ENCODE data around the gene PPIG. TPM values are rescaled to one million over a fixed set of nuclear protein-coding genes. Genes with fewer than 3 reads are reported as not detected.
A peak's percentile ranks its signal among the peaks of the same experiment; 100 is the strongest.

PPIG gene
- total and polyA plus RNA-seq, 7 experiments from 2014 or later, result 50.6 to 104 (median 73.7) TPM

DNA sequence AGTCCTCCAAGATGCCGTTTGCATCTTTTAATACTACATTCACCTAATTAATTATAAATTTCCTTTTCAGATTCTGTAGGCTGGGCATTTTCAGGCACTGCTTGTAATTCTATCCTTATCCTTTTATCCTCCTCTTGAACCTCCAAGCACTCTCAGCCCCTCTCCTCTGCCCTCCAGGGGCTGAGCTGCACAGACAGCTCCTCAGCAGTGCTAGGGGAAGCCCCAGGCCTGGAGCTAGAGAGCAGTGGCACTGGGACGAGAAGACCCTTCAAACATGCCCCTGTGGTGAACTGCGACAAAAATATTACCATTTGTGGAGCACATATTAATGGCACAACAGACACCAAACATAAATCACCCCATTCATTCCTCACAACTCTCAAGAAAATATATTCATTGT is 77.1 kb downstream of the PPIG start:
- peaks cover 0 to 2% (median 0%) of the 10 kb centered on the region in 11 donors for H3K9me3 Mint-ChIP-seq
- no peak for ATAC-seq
- Histone ChIP-seq H3K36me3 (ENCODE audit: control insufficient read depth in 2 of 3, insufficient read depth in 3 of 3, low read length in 3 of 3) (no peaks in the 10 kb centered on the region), H3K9me3 (ENCODE audit: control insufficient read depth in 2 of 3, low read length in 3 of 3) (no peaks in the 10 kb centered on the region), H3K27ac (ENCODE audit: low read depth, low read length) (no peak overlapping the region), H3K27me3 (ENCODE audit: control insufficient read depth in 2 of 2, insufficient read depth in 2 of 2, low read length in 2 of 2) (no peaks in the 10 kb centered on the region), H3K4me1 (ENCODE audit: control insufficient read depth in 2 of 2, insufficient read depth in 2 of 2, low read length in 2 of 2) (peaks cover 0 to 2% of the 10 kb centered on the region in 2 donors), H3K4me3 (ENCODE audit: low read length) (no peak overlapping the region)
- H3K27ac Mint-ChIP-seq, result no peak overlapping the region
- ChIA-PET POLR2A (no interaction called here), CTCF (interaction anchor here (0.6 kb wide), 2 partner anchors 9 to 709 kb away, joined by 3 to 4 read pairs; no protein-coding TSS in a partner anchor)
- H3K4me3 Mint-ChIP-seq, result no peak overlapping the region
- DNase-seq, result no peak
- H3K4me1 Mint-ChIP-seq, result peaks cover 0 to 3% (median 0%) of the 10 kb centered on the region in 7 donors
- no peaks in the 10 kb centered on the region for H3K36me3 Mint-ChIP-seq
- H3K27me3 Mint-ChIP-seq, result peaks cover 0 to 22% (median 7%) of the 10 kb centered on the region in 5 donors
- intact Hi-C loops (cut with micrococcal nuclease), result no loop called here

- no peak overlapping the region for H3K4me3 ChIP-seq (ENCODE audit: low read length)
- no peak for DNase-seq
- Mint-ChIP-seq H3K9me3 (peaks cover 0 to 2% (median 0%) of the 10 kb centered on the region in 11 donors), H3K4me3 (no peak overlapping the region), H3K27me3 (peaks cover 0 to 19% (median 7%) of the 10 kb centered on the region in 5 donors), H3K27ac (no peak overlapping the region), H3K4me1 (peaks cover 0 to 3% (median 0%) of the 10 kb centered on the region in 7 donors), H3K36me3 (no peaks in the 10 kb centered on the region)
- H3K27ac ChIP-seq (ENCODE audit: low read depth, low read length), result no peak overlapping the region
- H3K4me1 ChIP-seq (ENCODE audit: control insufficient read depth in 2 of 2, insufficient read depth in 2 of 2, low read length in 2 of 2), result peaks cover 0 to 2% of the 10 kb centered on the region in 2 donors
- H3K27me3 ChIP-seq (ENCODE audit: control insufficient read depth in 2 of 2, insufficient read depth in 2 of 2, low read length in 2 of 2), result no peaks in the 10 kb centered on the region
- ATAC-seq, result no peak
- intact Hi-C loops (cut with micrococcal nuclease), result no loop called here
- ChIA-PET POLR2A (no interaction called here), CTCF (no interaction called here)
- no peaks in the 10 kb centered on the region for H3K36me3 ChIP-seq (ENCODE audit: control insufficient read depth in 2 of 3, insufficient read depth in 3 of 3, low read length in 3 of 3)
- H3K9me3 ChIP-seq (ENCODE audit: control insufficient read depth in 2 of 3, low read length in 3 of 3), result no peaks in the 10 kb centered on the region
Measured at GRCh38 chr2:169662744-169663143, 78.6 kb downstream of the PPIG start.

- peaks cover 0 to 2% (median 0%) of the 10 kb centered on the region in 11 donors for H3K9me3 Mint-ChIP-seq
- no peaks in the 10 kb centered on the region for H3K36me3 Mint-ChIP-seq
- H3K4me3 Mint-ChIP-seq, result no peak overlapping the region
- no peaks in the 10 kb centered on the region for H3K27me3 ChIP-seq (ENCODE audit: control insufficient read depth in 2 of 2, insufficient read depth in 2 of 2, low read length in 2 of 2)
- H3K4me3 ChIP-seq (ENCODE audit: low read length), result no peak overlapping the region
- CTCF ChIA-PET, result no interaction called here
- DNase-seq (no peak), ATAC-seq (no peak)
- H3K36me3 ChIP-seq (ENCODE audit: control insufficient read depth in 2 of 3, insufficient read depth in 3 of 3, low read length in 3 of 3), result no peaks in the 10 kb centered on the region
- intact Hi-C loops (cut with micrococcal nuclease), result no loop called here
- H3K4me1 ChIP-seq (ENCODE audit: control insufficient read depth in 2 of 2, insufficient read depth in 2 of 2, low read length in 2 of 2), result peaks cover 0 to 2% of the 10 kb centered on the region in 2 donors
- no peak overlapping the region for H3K27ac Mint-ChIP-seq
- H3K27me3 Mint-ChIP-seq, result peaks cover 0 to 19% (median 7%) of the 10 kb centered on the region in 5 donors
- H3K9me3 ChIP-seq (ENCODE audit: control insufficient read depth in 2 of 3, low read length in 3 of 3), result no peaks in the 10 kb centered on the region
- H3K27ac ChIP-seq (ENCODE audit: low read depth, low read length), result no peak overlapping the region
- H3K4me1 Mint-ChIP-seq, result peaks cover 0 to 3% (median 0%) of the 10 kb centered on the region in 7 donors
- POLR2A ChIA-PET, result no interaction called here
Measured at GRCh38 chr2:169663247-169663646, 79.1 kb downstream of the PPIG start.

GRCh38 chr2:169664600-169664977 is 80.4 kb downstream of the PPIG start:
- ATAC-seq, result no peak
- no peak overlapping the region for H3K4me3 Mint-ChIP-seq
- Histone ChIP-seq H3K9me3 (ENCODE audit: control insufficient read depth in 2 of 3, low read length in 3 of 3) (no peaks in the 10 kb centered on the region), H3K4me1 (ENCODE audit: control insufficient read depth in 2 of 2, insufficient read depth in 2 of 2, low read length in 2 of 2) (peaks cover 0 to 2% of the 10 kb centered on the region in 2 donors), H3K36me3 (ENCODE audit: control insufficient read depth in 2 of 3, insufficient read depth in 3 of 3, low read length in 3 of 3) (no peaks in the 10 kb centered on the region), H3K27me3 (ENCODE audit: control insufficient read depth in 2 of 2, insufficient read depth in 2 of 2, low read length in 2 of 2) (no peaks in the 10 kb centered on the region), H3K27ac (ENCODE audit: low read depth, low read length) (no peak overlapping the region), H3K4me3 (ENCODE audit: low read length) (no peak overlapping the region)
- H3K4me1 Mint-ChIP-seq, result no peaks in the 10 kb centered on the region
- no peaks in the 10 kb centered on the region for H3K36me3 Mint-ChIP-seq
- no peak for DNase-seq
- peaks cover 0 to 17% (median 7%) of the 10 kb centered on the region in 5 donors for H3K27me3 Mint-ChIP-seq
- peaks cover 0 to 3% (median 0%) of the 10 kb centered on the region in 11 donors for H3K9me3 Mint-ChIP-seq
- peak overlapping the region in 1 of 9 donors; percentile 33 for H3K27ac Mint-ChIP-seq
- intact Hi-C loops (cut with micrococcal nuclease), result no loop called here
- ChIA-PET POLR2A (no interaction called here), CTCF (no interaction called here)

- Mint-ChIP-seq H3K4me1 (no peaks in the 10 kb centered on the region), H3K36me3 (no peaks in the 10 kb centered on the region), H3K4me3 (no peak overlapping the region), H3K27me3 (peaks cover 0 to 17% (median 7%) of the 10 kb centered on the region in 5 donors), H3K27ac (peak overlapping the region in 1 of 9 donors; percentile 33), H3K9me3 (peaks cover 0 to 2% (median 0%) of the 10 kb centered on the region in 11 donors)
- Histone ChIP-seq H3K4me1 (ENCODE audit: control insufficient read depth in 2 of 2, insufficient read depth in 2 of 2, low read length in 2 of 2) (peaks cover 0 to 2% of the 10 kb centered on the region in 2 donors), H3K27me3 (ENCODE audit: control insufficient read depth in 2 of 2, insufficient read depth in 2 of 2, low read length in 2 of 2) (no peaks in the 10 kb centered on the region), H3K9me3 (ENCODE audit: control insufficient read depth in 2 of 3, low read length in 3 of 3) (no peaks in the 10 kb centered on the region), H3K4me3 (ENCODE audit: low read length) (no peak overlapping the region), H3K36me3 (ENCODE audit: control insufficient read depth in 2 of 3, insufficient read depth in 3 of 3, low read length in 3 of 3) (no peaks in the 10 kb centered on the region), H3K27ac (ENCODE audit: low read depth, low read length) (no peak overlapping the region)
- CTCF ChIA-PET, result no interaction called here
- DNase-seq (no peak), ATAC-seq (no peak)
- intact Hi-C loops (cut with micrococcal nuclease), result no loop called here
- POLR2A ChIA-PET, result no interaction called here
Measured at GRCh38 chr2:169664978-169665930, 81.1 kb downstream of the PPIG start.

- Mint-ChIP-seq H3K27ac (no peak overlapping the region), H3K9me3 (peaks cover 0 to 4% (median 0%) of the 10 kb centered on the region in 11 donors), H3K4me3 (no peak overlapping the region), H3K27me3 (peaks cover 0 to 10% (median 4%) of the 10 kb centered on the region in 5 donors), H3K4me1 (no peaks in the 10 kb centered on the region), H3K36me3 (no peaks in the 10 kb centered on the region)
- Histone ChIP-seq H3K9me3 (ENCODE audit: control insufficient read depth in 2 of 3, low read length in 3 of 3) (no peaks in the 10 kb centered on the region), H3K27me3 (ENCODE audit: control insufficient read depth in 2 of 2, insufficient read depth in 2 of 2, low read length in 2 of 2) (no peaks in the 10 kb centered on the region), H3K36me3 (ENCODE audit: control insufficient read depth in 2 of 3, insufficient read depth in 3 of 3, low read length in 3 of 3) (no peaks in the 10 kb centered on the region), H3K4me1 (ENCODE audit: control insufficient read depth in 2 of 2, insufficient read depth in 2 of 2, low read length in 2 of 2) (peaks cover 0 to 2% of the 10 kb centered on the region in 2 donors), H3K4me3 (ENCODE audit: low read length) (no peak overlapping the region), H3K27ac (ENCODE audit: low read depth, low read length) (no peak overlapping the region)
- POLR2A ChIA-PET, result no interaction called here
- no peak for DNase-seq
- CTCF ChIA-PET, result no interaction called here
- no peak for ATAC-seq
- intact Hi-C loops (cut with micrococcal nuclease), result no loop called here
Measured at GRCh38 chr2:169667583-169667982, 83.4 kb downstream of the PPIG start.

Data from naive thymus-derived CD4-positive, alpha-beta T cell (primary cell).